GM21367 (cell line): ENCODE data around the gene PTGES.
"Not testable (repeated sequence)": the region's sequence is repeated elsewhere in the genome, so short reads cannot be mapped to it uniquely, and the experiment has no call there.

Experiments
- ATAC-seq: cut with Tn5 transposase; IDR thresholded peaks from one replicate; pipeline ENCODE4 v1.9.1; 2021; ENCODE audit not compliant: unreplicated experiment

The PTGES gene

GRCh38 chr9:129773262-129774048, 20.6 kb upstream of the PTGES start:
- no peak for ATAC-seq

- ATAC-seq: no peak
These were observed 17.9 kb upstream of the PTGES start for GRCh38 chr9:129770741-129771140.

- no peak for ATAC-seq
These were observed 16.8 kb upstream of the PTGES start for GRCh38 chr9:129769669-129770068.

GRCh38 chr9:129768486-129768885, 15.6 kb upstream of the PTGES start:
- ATAC-seq: no peak

- ATAC-seq: no peak
These were observed 13.0 kb upstream of the PTGES start for GRCh38 chr9:129765764-129766317.

GRCh38 chr9:129762985-129763926, 10.4 kb upstream of the PTGES start:
- no peak for ATAC-seq

- not testable (repeated sequence) for ATAC-seq
These were observed 9.6 kb upstream of the PTGES start for GRCh38 chr9:129762370-129762984.

GRCh38 chr9:129761901-129762369, 9.1 kb upstream of the PTGES start:
- ATAC-seq: no peak

GRCh38 chr9:129761293-129761900, 8.6 kb upstream of the PTGES start:
- no peak for ATAC-seq

GRCh38 chr9:129760784-129761183, 7.9 kb upstream of the PTGES start:
- ATAC-seq: not testable (repeated sequence)

GRCh38 chr9:129759804-129760502, 7.1 kb upstream of the PTGES start:
- ATAC-seq: no peak

GRCh38 chr9:129759319-129759718, 6.5 kb upstream of the PTGES start:
- no peak for ATAC-seq

GRCh38 chr9:129757045-129757444, 4.2 kb upstream of the PTGES start:
- no peak for ATAC-seq

GRCh38 chr9:129756191-129756590, 3.3 kb upstream of the PTGES start:
- no peak for ATAC-seq

- ATAC-seq: no peak
These were observed 2.3 kb upstream of the PTGES start for GRCh38 chr9:129755151-129755550.

GRCh38 chr9:129751841-129752801, 721 bp downstream of the PTGES start:
- ATAC-seq: no peak

- no peak for ATAC-seq
These were observed 2.7 kb downstream of the PTGES start for GRCh38 chr9:129750013-129750638.

GRCh38 chr9:129749575-129749974, 3.3 kb downstream of the PTGES start:
- no peak for ATAC-seq
